Measurements from ENCODE around the gene SLC25A17. TPM values are rescaled to one million over a fixed set of nuclear protein-coding genes. Genes with fewer than 3 reads are reported as not detected.
"Not testable (repeated sequence)": the region's sequence is repeated elsewhere in the genome, so short reads cannot be mapped to it uniquely, and the experiment has no call there.

SLC25A17 gene
- total RNA-seq, 1 donor from 2014 or later, result 25.6 TPM

GRCh38 chr22:40720156-40720537 is 99.0 kb downstream of the SLC25A17 start:
- not testable (repeated sequence) for DNase-seq (ENCODE audit: low spot score)

Other genes starting within 250 kb of the SLC25A17 start
- 64.2 TPM for gene MRTFA, start 182.6 kb downstream of the SLC25A17 start, total RNA-seq
- gene MCHR1, start 139.9 kb downstream of the SLC25A17 start, total RNA-seq, result not detected
- gene ST13, start 37.3 kb upstream of the SLC25A17 start, total RNA-seq, result 216 TPM
- 26.8 TPM for gene XPNPEP3, start 37.8 kb upstream of the SLC25A17 start, total RNA-seq
- gene DNAJB7, start 42.8 kb upstream of the SLC25A17 start, total RNA-seq, result not detected
- 51.7 TPM for gene RBX1, start 132.0 kb upstream of the SLC25A17 start, total RNA-seq

All from ureter (tissue), 1 donor.